GM23338 (cell line): ENCODE measurements around the gene BAIAP2.

Experiments used
- CREB1 ChIP-seq: fragments of 250-450 bp; sonication (Bioruptor Pico); IDR thresholded peaks from 2 replicates; pipeline ENCODE4 v1.5.0; 2020; ENCODE audit warnings: low read depth, mild to moderate bottlenecking, moderate library complexity
- EZH2 ChIP-seq: fragments of 200-600 bp; sonication (generic); IDR thresholded peaks from one replicate; pipeline ENCODE4 v1.8.0; 2017; ENCODE audit warnings: antibody characterized with exemption, mild to moderate bottlenecking, low read depth; ENCODE audit not compliant: unreplicated experiment
- EZH2phosphoT487 ChIP-seq: fragments of 200-600 bp; sonication (generic); IDR thresholded peaks from one replicate; pipeline ENCODE4 v1.8.1; 2018; ENCODE audit warnings: antibody characterized with exemption; ENCODE audit not compliant: unreplicated experiment
- JUNB ChIP-seq: IDR thresholded peaks from one replicate; pipeline ENCODE4 v1.6.1; 2016; ENCODE audit warnings: antibody characterized with exemption; ENCODE audit not compliant: unreplicated experiment
- POLR2AphosphoS5 ChIP-seq: IDR thresholded peaks from 2 replicates; pipeline ENCODE4 v1.6.1; 2016; ENCODE audit warnings: antibody characterized with exemption, low read depth
- ZNF462 ChIP-seq: fragments of 250-450 bp; sonication (Bioruptor Pico); IDR thresholded peaks from 2 replicates; pipeline ENCODE4 v1.5.0; 2020; ENCODE audit warnings: mild to moderate bottlenecking, moderate library complexity
- TF ChIP-seq, protein P1 (sequence below), 2 experiments: fragments of 200-600 bp in 1 of 2; sonication (generic) in 1 of 2; conservative IDR thresholded peaks; 2 replicates each; pipeline versions ENCODE4 v1.5.1 to v1.6.1; 2016 to 2017; ENCODE audit warnings: antibody characterized with exemption in 2 of 2, low read depth in 2 of 2, mild to moderate bottlenecking in 2 of 2, moderate library complexity in 1 of 2

DNA sequence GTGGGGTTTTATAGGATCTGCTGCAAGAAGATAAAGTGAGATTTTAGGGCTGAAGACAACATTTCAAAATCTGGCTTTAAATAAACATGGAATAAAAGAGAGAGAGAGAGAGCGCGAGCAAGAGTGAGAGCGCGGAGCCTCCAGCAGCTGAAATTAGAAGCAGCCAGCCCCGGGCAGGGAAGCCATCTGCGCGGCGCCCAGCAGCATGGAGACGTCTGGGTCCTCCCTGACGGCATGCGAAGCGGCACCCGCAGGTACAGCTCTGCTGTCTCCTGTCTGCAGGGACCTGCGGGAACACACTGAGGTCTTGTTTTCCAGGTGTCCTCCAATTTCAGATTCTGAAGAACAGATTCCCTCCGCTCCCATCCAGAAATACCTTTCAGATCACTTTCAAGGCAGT lies 7.9 kb upstream of the BAIAP2 start:
- TF ChIP-seq EZH2phosphoT487, result no peak
- TF ChIP-seq, protein P1, sequence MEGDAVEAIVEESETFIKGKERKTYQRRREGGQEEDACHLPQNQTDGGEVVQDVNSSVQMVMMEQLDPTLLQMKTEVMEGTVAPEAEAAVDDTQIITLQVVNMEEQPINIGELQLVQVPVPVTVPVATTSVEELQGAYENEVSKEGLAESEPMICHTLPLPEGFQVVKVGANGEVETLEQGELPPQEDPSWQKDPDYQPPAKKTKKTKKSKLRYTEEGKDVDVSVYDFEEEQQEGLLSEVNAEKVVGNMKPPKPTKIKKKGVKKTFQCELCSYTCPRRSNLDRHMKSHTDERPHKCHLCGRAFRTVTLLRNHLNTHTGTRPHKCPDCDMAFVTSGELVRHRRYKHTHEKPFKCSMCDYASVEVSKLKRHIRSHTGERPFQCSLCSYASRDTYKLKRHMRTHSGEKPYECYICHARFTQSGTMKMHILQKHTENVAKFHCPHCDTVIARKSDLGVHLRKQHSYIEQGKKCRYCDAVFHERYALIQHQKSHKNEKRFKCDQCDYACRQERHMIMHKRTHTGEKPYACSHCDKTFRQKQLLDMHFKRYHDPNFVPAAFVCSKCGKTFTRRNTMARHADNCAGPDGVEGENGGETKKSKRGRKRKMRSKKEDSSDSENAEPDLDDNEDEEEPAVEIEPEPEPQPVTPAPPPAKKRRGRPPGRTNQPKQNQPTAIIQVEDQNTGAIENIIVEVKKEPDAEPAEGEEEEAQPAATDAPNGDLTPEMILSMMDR (conservative IDR thresholded peaks at IDR 0.05; ENCODE audit: low read depth in 2 of 2), result no peak
- no peak for TF ChIP-seq EZH2
- TF ChIP-seq JUNB, result no peak
- no peak for TF ChIP-seq CREB1 (CRISPR knock-in tag)
- no peak for TF ChIP-seq ZNF462 (CRISPR knock-in tag)
- no peak for TF ChIP-seq POLR2AphosphoS5
